ENCODE measurements around the gene FHIP1A. TPM values are rescaled to one million over a fixed set of nuclear protein-coding genes. Genes with fewer than 3 reads are reported as not detected.

Gene FHIP1A
- total and polyA plus RNA-seq, 2 of the 13 experiments (the other 11 are each of a cell fraction or from before 2014, with no cell fraction given), result 4.1 to 6.2 TPM

DNA sequence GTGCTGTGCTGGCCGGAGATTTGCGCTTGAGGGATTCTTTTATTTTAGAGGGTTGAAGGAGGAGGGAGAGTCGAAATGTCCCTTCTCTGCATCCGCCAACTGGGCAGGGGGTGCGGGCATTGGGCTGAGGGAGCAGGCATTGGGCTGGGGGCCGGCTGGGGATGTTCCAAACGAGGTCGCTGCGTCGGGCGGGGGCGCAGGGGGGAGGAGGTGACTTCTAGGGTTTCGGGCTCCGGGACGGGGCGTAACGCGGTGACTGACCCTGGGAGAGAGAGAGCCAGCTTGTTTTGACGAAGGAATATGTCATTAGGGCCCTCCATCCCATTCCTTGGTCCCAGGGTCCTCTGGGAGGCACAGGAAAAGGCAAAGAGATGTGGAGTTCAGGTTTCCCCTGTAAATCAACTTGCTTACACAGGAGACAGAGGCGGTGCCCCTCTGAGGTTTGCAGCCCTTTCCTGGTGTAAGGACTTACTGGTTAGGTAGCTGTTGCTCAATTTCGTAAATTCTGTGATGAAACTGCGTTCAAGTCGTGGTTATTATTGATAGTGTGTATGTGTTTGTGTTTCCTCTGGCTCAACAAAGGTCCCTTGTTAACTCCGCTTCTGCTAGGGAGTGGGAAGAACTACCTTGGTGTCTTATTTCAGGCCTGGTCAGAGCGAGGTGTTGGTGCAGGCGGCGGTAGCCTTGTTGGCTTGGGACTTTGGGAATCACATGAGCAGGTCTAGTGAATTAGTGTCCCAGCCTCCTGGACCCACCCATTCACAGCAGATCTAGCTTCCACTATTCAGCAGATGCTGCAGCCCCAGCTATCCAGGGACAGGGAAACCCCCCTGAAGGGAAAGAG lies 716 bp downstream of the FHIP1A start (continued):
- TF ChIP-seq ZNF704 (CRISPR knock-in tag; IDR thresholded peaks at IDR 0.05; ENCODE audit: borderline replicate concordance), result peak; percentile 48; the same call in 1 of the 2 replicates
- TF ChIP-seq ZNF619 (CRISPR knock-in tag; IDR thresholded peaks at IDR 0.05), result no peak
- no peak for TF ChIP-seq CC2D1A (CRISPR knock-in tag; IDR thresholded peaks at IDR 0.05)
- TF ChIP-seq KLF12 (CRISPR knock-in tag; IDR thresholded peaks at IDR 0.05; ENCODE audit: borderline replicate concordance), result 0 out of 2 replicates have a peak, but pooled peaks have one; percentile 28
- TF ChIP-seq FOXP1 (IDR thresholded peaks at IDR 0.05), result no peak
- TF ChIP-seq FOXP1 (CRISPR knock-in tag; IDR thresholded peaks at IDR 0.05), result 0 out of 2 replicates have a peak, but pooled peaks have one; percentile 12
- TF ChIP-seq, protein P1, sequence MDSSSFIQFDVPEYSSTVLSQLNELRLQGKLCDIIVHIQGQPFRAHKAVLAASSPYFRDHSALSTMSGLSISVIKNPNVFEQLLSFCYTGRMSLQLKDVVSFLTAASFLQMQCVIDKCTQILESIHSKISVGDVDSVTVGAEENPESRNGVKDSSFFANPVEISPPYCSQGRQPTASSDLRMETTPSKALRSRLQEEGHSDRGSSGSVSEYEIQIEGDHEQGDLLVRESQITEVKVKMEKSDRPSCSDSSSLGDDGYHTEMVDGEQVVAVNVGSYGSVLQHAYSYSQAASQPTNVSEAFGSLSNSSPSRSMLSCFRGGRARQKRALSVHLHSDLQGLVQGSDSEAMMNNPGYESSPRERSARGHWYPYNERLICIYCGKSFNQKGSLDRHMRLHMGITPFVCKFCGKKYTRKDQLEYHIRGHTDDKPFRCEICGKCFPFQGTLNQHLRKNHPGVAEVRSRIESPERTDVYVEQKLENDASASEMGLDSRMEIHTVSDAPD (CRISPR knock-in tag; IDR thresholded peaks at IDR 0.05), result 0 out of 2 replicates have a peak, but pooled peaks have one; percentile 36
- no peak for TF ChIP-seq DNMT3B (CRISPR knock-in tag; conservative IDR thresholded peaks at IDR 0.05)
- TF ChIP-seq ZNF296 (CRISPR knock-in tag; conservative IDR thresholded peaks at IDR 0.05), result no peak
- TF ChIP-seq NONO (IDR thresholded peaks at IDR 0.05), result no peak
- TF ChIP-seq NONO (CRISPR knock-in tag; conservative IDR thresholded peaks at IDR 0.05), result no peak
- no peak for TF ChIP-seq ZNF781 (CRISPR knock-in tag; IDR thresholded peaks at IDR 0.05; ENCODE audit: borderline replicate concordance, not compliant biosample characterization)
- TF ChIP-seq HNRNPH1 (optimal IDR thresholded peaks at IDR 0.05; ENCODE audit: low read depth, low read length), result no peak
- no peak for TF ChIP-seq ZFP91 (CRISPR knock-in tag; IDR thresholded peaks at IDR 0.05; ENCODE audit: borderline replicate concordance)
- TF ChIP-seq SMARCC2 (IDR thresholded peaks at IDR 0.05), result no peak
- no peak for TF ChIP-seq ZNF567 (CRISPR knock-in tag; IDR thresholded peaks at IDR 0.05; ENCODE audit: borderline replicate concordance)
- no peak for TF ChIP-seq CREB1 (IDR thresholded peaks at IDR 0.05)
- 0 out of 2 replicates have a peak, but pooled peaks have one; percentile 4 for TF ChIP-seq CREB1 (CRISPR knock-in tag; IDR thresholded peaks at IDR 0.05)
- no peak for TF ChIP-seq ZNF232 (CRISPR knock-in tag; IDR thresholded peaks at IDR 0.05; ENCODE audit: borderline replicate concordance)
- TF ChIP-seq PPARG (CRISPR knock-in tag; conservative IDR thresholded peaks at IDR 0.05), result no peak
- no peak for TF ChIP-seq ZNF709 (CRISPR knock-in tag; IDR thresholded peaks at IDR 0.05)
- no peak for TF ChIP-seq ZNF761 (CRISPR knock-in tag; conservative IDR thresholded peaks at IDR 0.05)
- TF ChIP-seq, protein P2, sequence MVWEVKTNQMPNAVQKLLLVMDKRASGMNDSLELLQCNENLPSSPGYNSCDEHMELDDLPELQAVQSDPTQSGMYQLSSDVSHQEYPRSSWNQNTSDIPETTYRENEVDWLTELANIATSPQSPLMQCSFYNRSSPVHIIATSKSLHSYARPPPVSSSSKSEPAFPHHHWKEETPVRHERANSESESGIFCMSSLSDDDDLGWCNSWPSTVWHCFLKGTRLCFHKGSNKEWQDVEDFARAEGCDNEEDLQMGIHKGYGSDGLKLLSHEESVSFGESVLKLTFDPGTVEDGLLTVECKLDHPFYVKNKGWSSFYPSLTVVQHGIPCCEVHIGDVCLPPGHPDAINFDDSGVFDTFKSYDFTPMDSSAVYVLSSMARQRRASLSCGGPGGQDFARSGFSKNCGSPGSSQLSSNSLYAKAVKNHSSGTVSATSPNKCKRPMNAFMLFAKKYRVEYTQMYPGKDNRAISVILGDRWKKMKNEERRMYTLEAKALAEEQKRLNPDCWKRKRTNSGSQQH (CRISPR knock-in tag; IDR thresholded peaks at IDR 0.05; ENCODE audit: low read depth), result no peak
- TF ChIP-seq FOXO1 (CRISPR knock-in tag; IDR thresholded peaks at IDR 0.05), result no peak

Measured in HepG2 (cell line).